ENCODE data around the gene CRY1. TPM values are rescaled to one million over a fixed set of nuclear protein-coding genes. Genes with fewer than 3 reads are reported as not detected.

Gene CRY1
- total RNA-seq, 1 donor from 2014 or later, result 10.1 TPM

DNA sequence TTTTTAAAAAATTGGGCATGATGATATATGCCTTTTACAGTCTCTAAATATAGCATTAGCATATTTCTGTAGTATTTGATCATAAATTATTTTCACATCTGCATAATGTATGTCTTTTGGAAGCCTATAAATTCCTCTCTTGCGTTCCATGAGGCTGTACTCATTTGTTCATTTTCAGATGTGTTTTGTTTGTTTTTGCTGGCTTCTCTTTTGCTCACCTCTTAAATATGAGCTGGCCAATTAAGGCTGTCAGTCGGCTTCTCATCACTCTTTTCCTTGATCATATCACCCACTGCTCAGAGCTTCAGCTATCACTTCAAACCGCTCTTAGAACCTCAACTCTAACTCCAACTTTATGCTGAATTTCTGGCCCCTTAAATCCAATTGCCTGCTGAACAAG lies 131.1 kb downstream of the CRY1 start:
- H3K4me3 Mint-ChIP-seq (ENCODE audit: unreplicated experiment), result no peak overlapping the region
- H3K9me3 Mint-ChIP-seq (ENCODE audit: unreplicated experiment), result no peaks in the 10 kb centered on the region
- H3K27me3 Mint-ChIP-seq (ENCODE audit: unreplicated experiment), result no peaks in the 10 kb centered on the region
- H3K27ac Mint-ChIP-seq (ENCODE audit: unreplicated experiment), result no peak overlapping the region
- TF ChIP-seq, protein P1, sequence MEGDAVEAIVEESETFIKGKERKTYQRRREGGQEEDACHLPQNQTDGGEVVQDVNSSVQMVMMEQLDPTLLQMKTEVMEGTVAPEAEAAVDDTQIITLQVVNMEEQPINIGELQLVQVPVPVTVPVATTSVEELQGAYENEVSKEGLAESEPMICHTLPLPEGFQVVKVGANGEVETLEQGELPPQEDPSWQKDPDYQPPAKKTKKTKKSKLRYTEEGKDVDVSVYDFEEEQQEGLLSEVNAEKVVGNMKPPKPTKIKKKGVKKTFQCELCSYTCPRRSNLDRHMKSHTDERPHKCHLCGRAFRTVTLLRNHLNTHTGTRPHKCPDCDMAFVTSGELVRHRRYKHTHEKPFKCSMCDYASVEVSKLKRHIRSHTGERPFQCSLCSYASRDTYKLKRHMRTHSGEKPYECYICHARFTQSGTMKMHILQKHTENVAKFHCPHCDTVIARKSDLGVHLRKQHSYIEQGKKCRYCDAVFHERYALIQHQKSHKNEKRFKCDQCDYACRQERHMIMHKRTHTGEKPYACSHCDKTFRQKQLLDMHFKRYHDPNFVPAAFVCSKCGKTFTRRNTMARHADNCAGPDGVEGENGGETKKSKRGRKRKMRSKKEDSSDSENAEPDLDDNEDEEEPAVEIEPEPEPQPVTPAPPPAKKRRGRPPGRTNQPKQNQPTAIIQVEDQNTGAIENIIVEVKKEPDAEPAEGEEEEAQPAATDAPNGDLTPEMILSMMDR (IDR thresholded peaks at IDR 0.05; ENCODE audit: partially characterized antibody, unreplicated experiment), result no peak
- no peak for DNase-seq
- H3K36me3 Mint-ChIP-seq (ENCODE audit: unreplicated experiment), result no peaks in the 10 kb centered on the region
- no peaks in the 10 kb centered on the region for H3K4me1 Mint-ChIP-seq (ENCODE audit: low read depth, unreplicated experiment)

DNA sequence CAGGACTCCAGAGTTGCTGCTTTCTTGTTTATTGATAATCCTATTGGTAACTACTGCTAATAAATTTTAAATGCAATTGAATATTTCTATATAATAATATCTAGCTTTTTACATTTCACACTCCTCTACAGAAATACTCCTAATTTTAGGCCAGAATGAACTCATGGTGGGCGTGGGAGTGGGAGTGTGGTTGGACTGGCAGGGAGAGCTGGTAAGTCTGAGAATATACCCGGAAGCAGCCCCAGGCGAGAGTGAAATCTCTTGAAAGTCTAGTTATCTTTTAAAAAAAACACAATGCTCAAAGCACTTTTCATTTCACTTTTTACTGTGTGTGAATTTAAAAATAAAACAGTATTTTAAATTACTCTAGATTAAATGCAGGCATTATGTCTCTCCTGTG lies 132.9 kb downstream of the CRY1 start:
- H3K4me3 Mint-ChIP-seq (ENCODE audit: unreplicated experiment), result no peak overlapping the region
- peaks cover 8% of the 10 kb centered on the region for H3K9me3 Mint-ChIP-seq (ENCODE audit: unreplicated experiment)
- peaks cover 2% of the 10 kb centered on the region for H3K4me1 Mint-ChIP-seq (ENCODE audit: low read depth, unreplicated experiment)
- TF ChIP-seq, protein P1 (IDR thresholded peaks at IDR 0.05; ENCODE audit: partially characterized antibody, unreplicated experiment), result no peak
- no peaks in the 10 kb centered on the region for H3K36me3 Mint-ChIP-seq (ENCODE audit: unreplicated experiment)
- DNase-seq, result no peak
- H3K27ac Mint-ChIP-seq (ENCODE audit: unreplicated experiment), result no peak overlapping the region
- peaks cover 4% of the 10 kb centered on the region for H3K27me3 Mint-ChIP-seq (ENCODE audit: unreplicated experiment)

DNA sequence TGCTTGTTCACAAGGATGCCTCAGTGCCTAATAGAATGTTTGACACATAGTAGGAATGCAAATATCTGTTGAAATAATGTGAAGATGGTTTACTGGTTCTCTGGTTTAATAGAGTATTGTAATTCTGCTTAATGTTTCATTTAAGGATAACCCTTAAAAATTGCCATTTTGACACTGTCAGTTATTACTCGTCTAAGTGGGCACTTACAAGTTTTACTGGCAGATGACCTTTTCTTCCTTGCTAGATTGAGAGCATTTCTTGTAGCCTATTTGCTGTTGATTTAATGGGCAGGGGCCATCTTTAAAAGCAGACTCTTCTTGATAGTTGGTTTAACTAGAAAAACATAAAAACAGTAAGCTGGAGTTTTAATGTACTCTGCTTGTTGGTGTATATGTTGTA lies 135.8 kb downstream of the CRY1 start:
- H3K4me3 Mint-ChIP-seq (ENCODE audit: unreplicated experiment), result peak overlapping the region; percentile 99
- H3K9me3 Mint-ChIP-seq (ENCODE audit: unreplicated experiment), result peaks cover 8% of the 10 kb centered on the region
- H3K36me3 Mint-ChIP-seq (ENCODE audit: unreplicated experiment), result no peaks in the 10 kb centered on the region
- no peak overlapping the region for H3K27ac Mint-ChIP-seq (ENCODE audit: unreplicated experiment)
- no peak for DNase-seq
- peaks cover 4% of the 10 kb centered on the region for H3K27me3 Mint-ChIP-seq (ENCODE audit: unreplicated experiment)
- peaks cover 2% of the 10 kb centered on the region for H3K4me1 Mint-ChIP-seq (ENCODE audit: low read depth, unreplicated experiment)
- TF ChIP-seq, protein P1 (IDR thresholded peaks at IDR 0.05; ENCODE audit: partially characterized antibody, unreplicated experiment), result no peak

DNA sequence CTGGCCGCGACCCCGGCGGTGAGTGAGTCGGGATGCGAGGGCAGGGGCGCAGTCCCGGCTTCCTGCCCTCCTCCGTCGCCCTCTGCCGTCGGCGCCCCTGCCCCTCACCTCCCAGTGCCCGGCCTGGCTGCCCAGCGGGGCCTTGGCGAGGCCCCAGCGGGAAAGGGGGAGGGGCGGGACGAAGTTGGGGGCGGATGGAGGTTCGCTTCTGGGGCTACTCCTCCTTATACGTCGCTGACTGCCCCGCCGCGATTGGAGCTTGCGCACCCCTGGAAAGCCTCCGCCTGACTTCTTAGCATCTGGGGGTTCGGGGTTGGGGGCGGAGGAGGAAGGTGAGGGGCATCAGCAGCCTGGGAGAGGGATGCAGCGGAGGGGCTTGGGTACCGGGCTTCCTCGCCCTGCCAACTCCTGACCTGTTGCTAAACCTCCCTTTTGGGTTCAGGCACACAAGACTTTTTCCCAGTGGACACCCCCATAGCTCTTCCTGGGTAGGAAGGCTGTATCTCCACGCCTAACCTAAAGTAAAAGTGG lies 137.2 kb downstream of the CRY1 start:
- peaks cover 2% of the 10 kb centered on the region for H3K4me1 Mint-ChIP-seq (ENCODE audit: low read depth, unreplicated experiment)
- H3K27ac Mint-ChIP-seq (ENCODE audit: unreplicated experiment), result peak overlapping the region; percentile 75
- H3K4me3 Mint-ChIP-seq (ENCODE audit: unreplicated experiment), result peak overlapping the region; percentile 99
- peaks cover 4% of the 10 kb centered on the region for H3K27me3 Mint-ChIP-seq (ENCODE audit: unreplicated experiment)
- TF ChIP-seq, protein P1 (IDR thresholded peaks at IDR 0.05; ENCODE audit: partially characterized antibody, unreplicated experiment), result no peak
- DNase-seq, result no peak
- peaks cover 8% of the 10 kb centered on the region for H3K9me3 Mint-ChIP-seq (ENCODE audit: unreplicated experiment)
- no peaks in the 10 kb centered on the region for H3K36me3 Mint-ChIP-seq (ENCODE audit: unreplicated experiment)

DNA sequence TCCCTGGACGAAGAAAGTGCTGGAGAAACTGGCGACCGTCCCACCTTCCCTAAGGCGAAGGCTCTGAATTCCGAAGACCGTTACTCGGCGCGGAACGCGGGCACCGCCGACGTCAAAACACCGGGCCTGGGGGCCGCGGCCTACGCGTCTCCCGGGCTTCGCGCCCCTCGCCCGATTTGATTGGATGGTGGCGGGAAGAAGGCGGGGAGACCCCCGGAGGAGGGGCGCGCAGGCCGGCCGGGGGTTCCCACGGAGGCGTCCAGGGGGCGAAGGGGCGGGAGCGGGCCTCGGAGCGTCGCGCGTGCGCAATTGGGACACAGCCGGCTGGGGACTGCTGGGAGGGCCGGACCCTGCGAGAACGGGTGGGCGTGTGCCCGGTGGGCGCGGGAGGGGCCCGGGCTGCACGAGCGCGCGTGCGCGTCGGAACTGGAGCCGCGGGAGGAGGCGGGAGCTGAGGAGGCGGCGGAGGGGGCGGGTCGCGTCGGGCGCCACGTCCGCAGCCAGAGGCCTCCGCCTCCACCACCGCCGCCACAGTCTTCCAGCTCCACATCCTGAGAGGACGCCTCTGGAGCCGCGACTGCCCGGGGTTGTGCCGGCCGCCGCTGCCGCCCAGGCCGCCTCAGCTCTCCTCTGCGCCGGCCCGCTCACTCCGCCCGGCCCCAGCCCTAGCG lies 137.8 kb downstream of the CRY1 start, which contains the start of gene TMEM263:
Gene TMEM263 (plus strand): TSS at position 531 of the 671 bp plus-strand sequence. CDS start 11,210 bp downstream, outside the sequence.
- H3K9me3 Mint-ChIP-seq (ENCODE audit: unreplicated experiment), result peaks cover 8% of the 10 kb centered on the region
- peaks cover 2% of the 10 kb centered on the region for H3K4me1 Mint-ChIP-seq (ENCODE audit: low read depth, unreplicated experiment)
- H3K4me3 Mint-ChIP-seq (ENCODE audit: unreplicated experiment), result peak within 1 kb of the TSS; percentile 99
- H3K36me3 Mint-ChIP-seq (ENCODE audit: unreplicated experiment), result no peaks in the 10 kb centered on the region
- TF ChIP-seq, protein P1 (IDR thresholded peaks at IDR 0.05; ENCODE audit: partially characterized antibody, unreplicated experiment), result no peak
- peak within 1 kb of the TSS; percentile 75 for H3K27ac Mint-ChIP-seq (ENCODE audit: unreplicated experiment)
- peak; percentile 97 for DNase-seq
- H3K27me3 Mint-ChIP-seq (ENCODE audit: unreplicated experiment), result peaks cover 4% of the 10 kb centered on the region
